Natural killer cell (primary cell): ENCODE measurements around the gene NSD1. TPM values are rescaled to one million over a fixed set of nuclear protein-coding genes. Genes with fewer than 3 reads are reported as not detected.

ENCODE experiments used
- ATAC-seq, 3 donors: fragments of 150-1000 bp in 2 of 3; fragments of 200-7000 bp in 1 of 3; cut with Tn5 transposase; 1 replicate in 1 of 3; 2 replicates in 2 of 3; pipeline ENCODE4 v1.10.0; 2021; ENCODE audit warnings: mild to moderate bottlenecking in 2 of 3, moderate library complexity in 2 of 3
- DNase-seq, 2 donors: peaks; one replicate each; pipeline versions ENCODE4 v3.0.0 to v3.0.0-alpha.2; 2013 to 2021; ENCODE audit warnings: mixed read lengths in 1 of 2
- H3K27ac ChIP-seq: one replicate; pipeline ENCODE4 v1.5.1; 2013; ENCODE audit warnings: mild to moderate bottlenecking, low read length
- H3K27me3 ChIP-seq: one replicate; pipeline ENCODE4 v1.6.1; 2013; ENCODE audit warnings: low read length; ENCODE audit not compliant: control insufficient read depth, insufficient read depth
- H3K36me3 ChIP-seq: one replicate; pipeline ENCODE4 v1.6.1; 2013; ENCODE audit warnings: low read length; ENCODE audit not compliant: control insufficient read depth, insufficient read depth
- H3K4me1 ChIP-seq: one replicate; pipeline ENCODE4 v1.6.1; 2013; ENCODE audit warnings: low read length; ENCODE audit not compliant: control insufficient read depth, insufficient read depth
- H3K4me3 ChIP-seq: one replicate; pipeline ENCODE4 v1.5.1; 2013; ENCODE audit warnings: low read length
- H3K9me3 ChIP-seq: one replicate; pipeline ENCODE4 v1.6.1; 2013; ENCODE audit warnings: low read length; ENCODE audit not compliant: control insufficient read depth, insufficient read depth
- H3K27ac Mint-ChIP-seq, 2 donors: one replicate each; pipeline ENCODE4 v1.8.0; 2022; ENCODE audit warnings: mild to moderate bottlenecking in 2 of 2, mixed read lengths in 2 of 2, moderate library complexity in 1 of 2
- H3K27me3 Mint-ChIP-seq, 2 donors: one replicate each; pipeline ENCODE4 v1.8.0; 2022; ENCODE audit warnings: low read depth in 2 of 2, mixed read lengths in 2 of 2
- H3K36me3 Mint-ChIP-seq: one replicate; pipeline ENCODE4 v1.8.0; 2022; ENCODE audit warnings: mixed read lengths
- H3K4me1 Mint-ChIP-seq, 2 donors: one replicate each; pipeline ENCODE4 v1.8.0; 2022; ENCODE audit warnings: mixed read lengths in 2 of 2
- H3K4me3 Mint-ChIP-seq: one replicate; pipeline ENCODE4 v1.8.0; 2022; ENCODE audit warnings: mild to moderate bottlenecking, moderate library complexity, mixed read lengths
- H3K9me3 Mint-ChIP-seq, 2 donors: one replicate each; pipeline ENCODE4 v1.8.0; 2022; ENCODE audit warnings: mixed read lengths in 2 of 2
- CTCF ChIP-seq: fragments of 200-600 bp; IDR thresholded peaks from one replicate; pipeline ENCODE4 v1.8.0; 2022; ENCODE audit warnings: antibody characterized with exemption
- WGBS: methylation state at CpG from one replicate; pipeline ENCODE4 v1.1.7; 2013; ENCODE audit warnings: missing lambda C conversion rate; ENCODE audit not compliant: insufficient coverage; 5-methylcytosine and 5-hydroxymethylcytosine counted together
- intact Hi-C: fragments of 100-400 bp; cut with micrococcal nuclease; formaldehyde crosslinking; loops from one replicate; pipeline ENCODE4 v1.14.2; 2022
- total RNA-seq, 4 donors: library from RNA; stranded (reverse); fragments of 120-200 nt in 1 of 4; gene quantifications; one replicate each; pipeline versions ENCODE4 v1.2.3 to v1.2.4, GENCODE V29; 2013 to 2022

The NSD1 gene
- total RNA-seq, 3 donors from 2014 or later (not counting 1 experiment from before 2014, with no cell fraction given): 117 to 147 (median 143) TPM

- Mint-ChIP-seq H3K9me3 (no peaks in the 10 kb centered on the region), H3K4me3 (no peak overlapping the region), H3K4me1 (peaks cover 5 to 6% of the 10 kb centered on the region in 2 donors), H3K27ac (no peak overlapping the region), H3K36me3 (no peaks in the 10 kb centered on the region), H3K27me3 (peaks cover 0 to 2% of the 10 kb centered on the region in 2 donors)
- Histone ChIP-seq H3K4me3 (no peak overlapping the region), H3K9me3 (no peaks in the 10 kb centered on the region), H3K27me3 (no peaks in the 10 kb centered on the region), H3K4me1 (peaks cover 8% of the 10 kb centered on the region), H3K27ac (no peak overlapping the region), H3K36me3 (no peaks in the 10 kb centered on the region)
- no peak for TF ChIP-seq CTCF
- DNase-seq (no peak), ATAC-seq (no peak)
- WGBS: 92% methylated on average over 9 of the region's 9 CpGs
- intact Hi-C loops: loop anchor here (5.0 to 10.0 kb wide), 4 partner anchors 65 to 453 kb away; partner anchors contain the start of genes PDLIM7, PRELID1 and RAB24
Observed at GRCh38 chr5:177109810-177110209, 23.8 kb upstream of the NSD1 start.

- Histone ChIP-seq H3K27ac (no peak overlapping the region), H3K36me3 (no peaks in the 10 kb centered on the region), H3K9me3 (no peaks in the 10 kb centered on the region), H3K4me1 (peaks cover 17% of the 10 kb centered on the region), H3K4me3 (no peak overlapping the region), H3K27me3 (no peaks in the 10 kb centered on the region)
- Mint-ChIP-seq H3K27ac (no peak overlapping the region), H3K9me3 (no peaks in the 10 kb centered on the region), H3K4me3 (no peak overlapping the region), H3K27me3 (peaks cover 0 to 2% of the 10 kb centered on the region in 2 donors), H3K4me1 (peaks cover 15 to 16% of the 10 kb centered on the region in 2 donors), H3K36me3 (no peaks in the 10 kb centered on the region)
- intact Hi-C loops: loop anchor here (5.0 to 10.0 kb wide), 4 partner anchors 63 to 455 kb away; partner anchors contain the start of genes PDLIM7, PRELID1 and RAB24
- peak; percentile 95 for TF ChIP-seq CTCF
- DNase-seq (peak; percentile 57 to 80), ATAC-seq (peak; percentile 50 to 64 (median 57))
- WGBS: 26% methylated on average over 11 of the region's 12 CpGs
Observed at GRCh38 chr5:177111720-177112394, 21.7 kb upstream of the NSD1 start.

GRCh38 chr5:177112589-177113220 is 20.9 kb upstream of the NSD1 start:
- H3K4me1 ChIP-seq: peaks cover 23% of the 10 kb centered on the region
- H3K9me3 Mint-ChIP-seq: no peaks in the 10 kb centered on the region
- no peak overlapping the region for H3K27ac Mint-ChIP-seq
- DNase-seq (no peak), ATAC-seq (no peak)
- peaks cover 20% of the 10 kb centered on the region in 2 donors for H3K4me1 Mint-ChIP-seq
- no peaks in the 10 kb centered on the region for H3K36me3 Mint-ChIP-seq
- TF ChIP-seq CTCF: no peak
- no peaks in the 10 kb centered on the region for H3K27me3 ChIP-seq
- 90% methylated on average over 5 of the region's 5 CpGs for WGBS
- H3K36me3 ChIP-seq: no peaks in the 10 kb centered on the region
- H3K27me3 Mint-ChIP-seq: peaks cover 0 to 2% of the 10 kb centered on the region in 2 donors
- intact Hi-C loops: loop anchor here (5.0 to 10.0 kb wide), 4 partner anchors 62 to 455 kb away; partner anchors contain the start of genes PDLIM7, PRELID1 and RAB24
- no peak overlapping the region for H3K27ac ChIP-seq
- H3K9me3 ChIP-seq: no peaks in the 10 kb centered on the region
- no peak overlapping the region for H3K4me3 ChIP-seq
- H3K4me3 Mint-ChIP-seq: no peak overlapping the region
